OCI-LY1 (cell line): ENCODE measurements around the gene LRRC61.

Experiments used
- EZH2 ChIP-seq: fragments of 200-600 bp; sonication (generic), shearing (Covaris generic); IDR thresholded peaks from 2 replicates; pipeline ENCODE4 v1.8.0; 2017; ENCODE audit warnings: borderline replicate concordance, mixed run types, mild to moderate bottlenecking, antibody characterized with exemption, low read length, moderate library complexity, mixed read lengths
- TF ChIP-seq, protein P1 (sequence below): fragments of 200-600 bp; sonication (generic), shearing (Covaris generic); IDR thresholded peaks from 2 replicates; pipeline ENCODE4 v1.5.1; 2017; ENCODE audit warnings: mild to moderate bottlenecking, antibody characterized with exemption, low read length, moderate library complexity, mixed read lengths

DNA sequence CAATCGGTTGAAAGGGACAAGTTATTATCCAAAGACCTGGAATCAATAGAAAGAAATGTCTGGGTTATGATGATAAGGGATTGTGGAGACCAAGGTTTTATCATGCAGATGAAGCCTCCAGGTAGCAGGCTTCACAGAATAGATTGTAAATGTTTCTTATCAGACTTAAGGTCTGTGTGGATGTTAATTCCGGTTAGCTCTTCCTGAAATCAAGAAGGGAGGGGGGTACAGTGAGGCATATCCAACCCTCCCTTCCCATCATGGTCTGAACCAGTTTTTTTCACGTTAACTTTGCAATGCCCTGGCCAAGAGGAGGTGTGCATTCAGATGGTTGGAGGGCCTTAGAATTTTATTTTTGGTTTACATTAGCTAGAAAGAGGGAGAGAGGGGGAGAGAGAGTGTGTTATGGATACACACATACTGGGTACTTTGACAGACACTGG, 9.8 kb upstream of the LRRC61 start:
- TF ChIP-seq, protein P1, sequence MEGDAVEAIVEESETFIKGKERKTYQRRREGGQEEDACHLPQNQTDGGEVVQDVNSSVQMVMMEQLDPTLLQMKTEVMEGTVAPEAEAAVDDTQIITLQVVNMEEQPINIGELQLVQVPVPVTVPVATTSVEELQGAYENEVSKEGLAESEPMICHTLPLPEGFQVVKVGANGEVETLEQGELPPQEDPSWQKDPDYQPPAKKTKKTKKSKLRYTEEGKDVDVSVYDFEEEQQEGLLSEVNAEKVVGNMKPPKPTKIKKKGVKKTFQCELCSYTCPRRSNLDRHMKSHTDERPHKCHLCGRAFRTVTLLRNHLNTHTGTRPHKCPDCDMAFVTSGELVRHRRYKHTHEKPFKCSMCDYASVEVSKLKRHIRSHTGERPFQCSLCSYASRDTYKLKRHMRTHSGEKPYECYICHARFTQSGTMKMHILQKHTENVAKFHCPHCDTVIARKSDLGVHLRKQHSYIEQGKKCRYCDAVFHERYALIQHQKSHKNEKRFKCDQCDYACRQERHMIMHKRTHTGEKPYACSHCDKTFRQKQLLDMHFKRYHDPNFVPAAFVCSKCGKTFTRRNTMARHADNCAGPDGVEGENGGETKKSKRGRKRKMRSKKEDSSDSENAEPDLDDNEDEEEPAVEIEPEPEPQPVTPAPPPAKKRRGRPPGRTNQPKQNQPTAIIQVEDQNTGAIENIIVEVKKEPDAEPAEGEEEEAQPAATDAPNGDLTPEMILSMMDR, result no peak
- TF ChIP-seq EZH2, result no peak
